Gastroesophageal sphincter (tissue), 4 donors: Measurements from ENCODE around the gene KCTD3. TPM values are rescaled to one million over a fixed set of nuclear protein-coding genes. Genes with fewer than 3 reads are reported as not detected.

Experiments used
- ATAC-seq: fragments of 150-250 bp; one replicate; pipeline ENCODE4 v1.9.1; 2016; ENCODE audit warnings: mild to moderate bottlenecking, moderate library complexity
- H3K27ac ChIP-seq, 4 donors: fragments of 200-600 bp; sonication (generic) in 3 of 4; 1 replicate in 3 of 4; 2 replicates in 1 of 4; pipeline ENCODE4 v1.5.1; 2016 to 2019
- H3K27me3 ChIP-seq: fragments of 200-600 bp; sonication (generic); one replicate; pipeline ENCODE4 v1.5.1; 2019
- H3K36me3 ChIP-seq, 2 donors: fragments of 200-600 bp; sonication (generic); one replicate each; pipeline ENCODE4 v1.5.1; 2019; ENCODE audit warnings: control low read depth in 1 of 2
- H3K4me1 ChIP-seq, 3 donors: fragments of 200-600 bp; sonication (generic); 1 replicate in 2 of 3; 2 replicates in 1 of 3; pipeline ENCODE4 v1.5.1; 2016 to 2019; ENCODE audit warnings: control low read depth in 2 of 3
- H3K4me3 ChIP-seq, 2 donors: fragments of 200-600 bp; sonication (generic); one replicate each; pipeline ENCODE4 v1.5.1; 2019; ENCODE audit warnings: mild to moderate bottlenecking in 1 of 2, moderate library complexity in 1 of 2
- H3K9me3 ChIP-seq, 3 donors: fragments of 200-600 bp; sonication (generic); one replicate each; pipeline ENCODE4 v1.5.1; 2017 to 2019; ENCODE audit warnings: control low read depth in 2 of 3
- CTCF ChIP-seq, 4 experiments: fragments of 200-600 bp in 2 of 4; fragments of 450-650 bp in 2 of 4; sonication (generic) in 1 of 4; IDR thresholded peaks; one replicate each; pipeline ENCODE4 v1.5.1; 2017 to 2019; ENCODE audit warnings: antibody characterized with exemption in 4 of 4, mild to moderate bottlenecking in 2 of 4, moderate library complexity in 2 of 4
- EP300 ChIP-seq: sonication (generic); formaldehyde crosslinking; IDR thresholded peaks from one replicate; pipeline ENCODE4 v1.6.1; 2017; ENCODE audit warnings: antibody characterized with exemption, mild to moderate bottlenecking
- POLR2A ChIP-seq, 2 donors: fragments of 450-650 bp; IDR thresholded peaks; one replicate each; pipeline ENCODE4 v1.6.1; 2017; ENCODE audit warnings: antibody characterized with exemption in 2 of 2, mild to moderate bottlenecking in 2 of 2, moderate library complexity in 1 of 2
- POLR2AphosphoS5 ChIP-seq: sonication (generic); formaldehyde crosslinking; IDR thresholded peaks from one replicate; pipeline ENCODE4 v1.6.1; 2017; ENCODE audit warnings: antibody characterized with exemption
- WGBS, 2 donors: methylation state at CpG; one replicate each; pipeline ENCODE4 v1.1.5; 2018; ENCODE audit warnings: low coverage in 1 of 2; 5-methylcytosine and 5-hydroxymethylcytosine counted together
- total RNA-seq, 4 donors: library from RNA; depleted of rRNA; stranded (reverse); fragments of >200 nt; gene quantifications; one replicate each; pipeline ENCODE4 v1.1.0, GENCODE V29; 2016

The KCTD3 gene
- total RNA-seq, 4 donors from 2014 or later = 67.9 to 77.3 (median 73.9) TPM

GRCh38 chr1:215612391-215612790, 45.3 kb downstream of the KCTD3 start:
- WGBS, 2 donors = 26 to 41% methylated on average over 3 of the region's 3 CpGs
- H3K27ac ChIP-seq = no peak overlapping the region
- TF ChIP-seq POLR2AphosphoS5 (no peak), POLR2A (IDR thresholded peaks at IDR 0.05) (no peak), EP300 (no peak), CTCF (IDR thresholded peaks at IDR 0.05) (no peak)
- no peak overlapping the region for H3K4me3 ChIP-seq
- H3K4me1 ChIP-seq = peaks cover 0 to 23% (median 2%) of the 10 kb centered on the region in 3 donors
- ATAC-seq = no peak
- H3K36me3 ChIP-seq = peaks cover 0 to 69% of the 10 kb centered on the region in 2 donors
- no peaks in the 10 kb centered on the region for H3K9me3 ChIP-seq
- no peaks in the 10 kb centered on the region for H3K27me3 ChIP-seq

- peaks cover 0 to 87% of the 10 kb centered on the region in 2 donors for H3K36me3 ChIP-seq
- H3K9me3 ChIP-seq = no peaks in the 10 kb centered on the region
- no peaks in the 10 kb centered on the region for H3K27me3 ChIP-seq
- 78 to 100% methylated on average over 1 of the region's 1 CpG for WGBS, 2 donors
- TF ChIP-seq CTCF (IDR thresholded peaks at IDR 0.05) = no peak
- ATAC-seq = no peak
- H3K27ac ChIP-seq = no peak overlapping the region
- peaks cover 0 to 2% (median 0%) of the 10 kb centered on the region in 3 donors for H3K4me1 ChIP-seq
- H3K4me3 ChIP-seq = no peak overlapping the region
Observed at GRCh38 chr1:215617979-215618378, 50.9 kb downstream of the KCTD3 start.

- WGBS, 2 donors = 57 to 64% methylated on average over 4 of the region's 4 CpGs
- peaks cover 0 to 53% of the 10 kb centered on the region in 2 donors for H3K36me3 ChIP-seq
- H3K27me3 ChIP-seq = no peaks in the 10 kb centered on the region
- no peak for ATAC-seq
- H3K27ac ChIP-seq = peak overlapping the region in 1 of 4 donors; percentile 13
- no peak overlapping the region for H3K4me3 ChIP-seq
- no peaks in the 10 kb centered on the region for H3K9me3 ChIP-seq
- TF ChIP-seq CTCF (IDR thresholded peaks at IDR 0.05) = no peak
- no peak for TF ChIP-seq EP300
- no peak for TF ChIP-seq POLR2AphosphoS5
- no peak for TF ChIP-seq POLR2A (IDR thresholded peaks at IDR 0.05)
- peaks cover 0 to 8% (median 0%) of the 10 kb centered on the region in 3 donors for H3K4me1 ChIP-seq
Observed at GRCh38 chr1:215623162-215623561, 56.1 kb downstream of the KCTD3 start.

GRCh38 chr1:215625949-215626348, 58.8 kb downstream of the KCTD3 start:
- no peak overlapping the region for H3K4me3 ChIP-seq
- peaks cover 0 to 8% (median 0%) of the 10 kb centered on the region in 3 donors for H3K4me1 ChIP-seq
- H3K27me3 ChIP-seq = no peaks in the 10 kb centered on the region
- H3K9me3 ChIP-seq = no peaks in the 10 kb centered on the region
- no peak for ATAC-seq
- H3K27ac ChIP-seq = no peak overlapping the region
- TF ChIP-seq EP300 (no peak), CTCF (IDR thresholded peaks at IDR 0.05) (no peak), POLR2A (IDR thresholded peaks at IDR 0.05) (no peak), POLR2AphosphoS5 (no peak)
- peaks cover 0 to 25% of the 10 kb centered on the region in 2 donors for H3K36me3 ChIP-seq

GRCh38 chr1:215631040-215631439, 63.9 kb downstream of the KCTD3 start:
- ATAC-seq = no peak
- peaks cover 0 to 17% (median 0%) of the 10 kb centered on the region in 3 donors for H3K4me1 ChIP-seq
- no peaks in the 10 kb centered on the region for H3K27me3 ChIP-seq
- H3K27ac ChIP-seq = no peak overlapping the region
- no peaks in the 10 kb centered on the region for H3K9me3 ChIP-seq
- WGBS, 2 donors = 67 to 71% methylated on average over 1 of the region's 1 CpG
- H3K4me3 ChIP-seq = no peak overlapping the region
- no peak for TF ChIP-seq POLR2AphosphoS5
- TF ChIP-seq EP300 = no peak
- TF ChIP-seq POLR2A (IDR thresholded peaks at IDR 0.05) = no peak
- TF ChIP-seq CTCF (IDR thresholded peaks at IDR 0.05) = no peak
- H3K36me3 ChIP-seq = no peaks in the 10 kb centered on the region
